ENCODE data around the gene AKT2.

Gene AKT2

GRCh38 chr19:40298026-40298425 lies 12.9 kb upstream of the AKT2 start:
- no peak for DNase-seq

- no peak for DNase-seq
Measured at GRCh38 chr19:40294560-40294959, 9.4 kb upstream of the AKT2 start.

GRCh38 chr19:40286971-40287421 lies 1.9 kb upstream of the AKT2 start:
- DNase-seq = no peak

DNA sequence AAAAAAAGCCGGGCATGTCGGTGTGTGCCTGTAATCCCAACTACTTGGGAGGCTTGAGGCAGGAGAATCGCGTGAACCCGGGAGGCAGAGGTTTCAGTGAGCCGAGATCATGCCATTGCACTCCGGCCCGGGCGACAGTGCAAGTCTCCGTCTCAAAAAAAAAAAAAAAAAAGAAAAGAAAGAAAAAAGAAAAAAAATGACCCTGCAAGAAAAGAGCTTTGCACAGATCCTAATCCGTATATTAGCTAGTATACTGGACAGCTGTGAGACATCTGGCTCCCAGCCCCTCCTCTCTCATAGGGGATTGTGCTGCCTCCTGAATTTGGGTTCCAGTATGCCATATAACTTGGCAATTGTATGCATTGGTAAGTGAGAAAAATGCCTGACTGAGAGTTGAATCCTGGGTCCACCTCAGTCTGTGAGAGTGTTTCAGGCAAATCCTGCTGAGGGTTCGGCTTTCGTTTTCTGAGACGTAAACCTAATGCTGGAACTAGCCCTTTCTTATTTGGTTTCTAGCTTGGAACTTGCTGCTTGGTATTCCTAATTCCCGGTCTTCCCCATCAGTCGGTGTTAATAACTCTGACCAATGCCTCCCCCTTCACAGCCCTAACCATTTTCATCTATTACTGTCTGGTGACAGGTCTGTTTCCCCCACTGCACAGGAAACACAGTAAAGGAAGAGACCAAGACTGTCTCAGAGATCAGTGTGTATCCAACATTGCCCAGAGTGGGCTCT lies 1.3 kb upstream of the AKT2 start:
- DNase-seq = no peak

- peak; percentile 99 for DNase-seq
Measured at GRCh38 chr19:40285353-40286234, 449 bp upstream of the AKT2 start.

DNA sequence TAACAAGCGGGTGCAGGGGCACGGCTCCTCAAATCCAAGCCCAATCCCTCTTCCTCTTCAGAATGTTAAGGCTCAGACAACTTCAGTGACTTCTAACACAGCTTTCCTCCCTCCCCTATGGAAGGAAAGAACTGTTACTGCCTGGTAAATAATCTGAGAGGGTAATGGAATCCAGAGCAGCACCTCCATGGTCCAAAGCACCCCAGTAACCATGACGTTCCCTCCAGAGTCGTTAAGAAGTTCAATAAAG lies 969 bp downstream of the AKT2 start:
- DNase-seq = no peak

DNA sequence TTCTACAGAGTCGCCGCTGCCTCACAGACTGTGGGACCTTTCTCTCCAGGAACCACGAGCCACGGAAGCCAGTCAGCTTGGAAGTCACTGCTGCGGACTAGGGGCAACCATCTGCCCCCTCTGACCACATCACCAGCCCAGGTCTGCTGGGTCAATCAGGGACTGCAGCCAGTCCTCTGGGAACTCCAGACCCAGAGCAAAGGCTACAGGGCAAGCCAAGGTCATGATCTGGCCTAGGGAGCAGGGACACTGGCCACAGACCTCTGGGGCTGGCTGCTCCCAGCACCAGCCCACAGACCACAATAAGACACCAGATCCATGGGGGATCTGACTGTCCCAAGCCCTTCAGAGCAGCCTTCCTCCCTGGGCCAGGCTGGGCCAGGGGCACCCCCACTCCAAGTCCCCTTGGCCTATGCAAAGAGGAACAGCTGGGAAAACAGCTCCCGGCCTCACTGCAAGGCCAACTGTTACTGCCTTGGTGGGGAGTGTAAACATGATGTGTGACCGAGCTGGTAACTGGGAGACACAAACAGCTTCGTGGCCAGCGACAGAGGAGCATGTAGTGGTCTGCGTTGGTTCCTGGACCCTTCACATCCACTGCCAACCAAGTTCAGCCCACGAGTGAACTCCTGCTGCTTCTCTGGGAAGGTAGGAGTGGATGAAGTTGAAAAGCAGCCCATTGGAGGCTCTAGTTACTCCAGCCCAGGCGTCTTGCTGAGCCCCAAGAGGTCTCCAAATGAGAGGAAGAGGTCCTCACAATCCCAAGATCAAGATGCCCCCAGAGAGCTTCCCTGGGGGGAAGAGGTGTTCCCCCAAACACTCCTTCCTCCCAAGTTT lies 1.5 kb downstream of the AKT2 start:
- DNase-seq = no peak

DNA sequence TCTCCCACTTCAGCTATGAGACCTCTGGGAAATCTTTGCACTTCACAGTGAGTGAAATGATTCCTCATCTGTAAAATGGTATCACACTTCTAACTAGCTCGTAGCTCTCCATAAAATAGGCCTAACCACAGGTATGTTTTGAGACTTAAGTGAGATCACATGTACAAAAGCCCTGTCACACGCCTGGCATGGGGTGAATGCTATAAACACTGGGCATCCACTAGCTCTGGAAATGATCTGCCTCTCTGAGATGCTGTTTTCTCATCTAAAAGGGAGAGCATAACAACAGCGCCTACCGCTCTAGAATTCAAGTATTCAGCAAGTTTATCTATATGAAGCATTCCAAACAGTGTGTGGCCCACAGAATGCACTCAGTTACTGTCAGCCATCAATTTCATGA lies 2.2 kb downstream of the AKT2 start:
- DNase-seq = no peak

- DNase-seq = no peak
Measured at GRCh38 chr19:40282209-40282580, 3.0 kb downstream of the AKT2 start.

- no peak for DNase-seq
Measured at GRCh38 chr19:40281381-40282208, 3.5 kb downstream of the AKT2 start.

DNA sequence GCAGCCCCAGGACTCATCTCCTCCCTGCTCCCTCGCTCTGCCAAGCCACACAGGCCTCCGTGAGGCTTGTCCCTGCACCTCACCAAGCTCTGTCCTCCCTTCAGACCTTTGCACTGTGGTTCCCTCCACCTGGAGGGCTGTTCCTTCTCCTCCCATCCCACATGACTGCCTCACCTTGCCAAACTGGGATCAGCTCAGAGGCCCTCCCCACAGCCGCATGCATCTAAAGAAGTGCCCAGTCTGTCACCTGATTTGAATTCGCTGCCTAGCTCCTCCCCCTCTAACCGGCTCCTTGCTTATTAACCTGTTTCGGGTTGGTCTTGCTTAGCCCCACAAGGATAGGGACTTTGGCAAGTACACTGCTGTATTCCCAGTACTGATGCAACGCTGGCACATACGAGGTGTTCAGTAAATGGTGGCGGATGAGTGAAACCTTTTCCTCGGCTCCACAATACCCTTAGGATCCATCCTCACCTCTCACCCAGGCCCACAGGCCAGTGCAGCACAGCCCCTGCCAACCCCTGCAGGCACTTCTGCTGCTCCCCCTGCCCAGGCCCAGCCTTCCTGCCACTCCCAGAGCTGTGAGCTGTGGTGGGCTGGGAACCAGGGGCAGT lies 4.4 kb downstream of the AKT2 start:
- DNase-seq = no peak

DNA sequence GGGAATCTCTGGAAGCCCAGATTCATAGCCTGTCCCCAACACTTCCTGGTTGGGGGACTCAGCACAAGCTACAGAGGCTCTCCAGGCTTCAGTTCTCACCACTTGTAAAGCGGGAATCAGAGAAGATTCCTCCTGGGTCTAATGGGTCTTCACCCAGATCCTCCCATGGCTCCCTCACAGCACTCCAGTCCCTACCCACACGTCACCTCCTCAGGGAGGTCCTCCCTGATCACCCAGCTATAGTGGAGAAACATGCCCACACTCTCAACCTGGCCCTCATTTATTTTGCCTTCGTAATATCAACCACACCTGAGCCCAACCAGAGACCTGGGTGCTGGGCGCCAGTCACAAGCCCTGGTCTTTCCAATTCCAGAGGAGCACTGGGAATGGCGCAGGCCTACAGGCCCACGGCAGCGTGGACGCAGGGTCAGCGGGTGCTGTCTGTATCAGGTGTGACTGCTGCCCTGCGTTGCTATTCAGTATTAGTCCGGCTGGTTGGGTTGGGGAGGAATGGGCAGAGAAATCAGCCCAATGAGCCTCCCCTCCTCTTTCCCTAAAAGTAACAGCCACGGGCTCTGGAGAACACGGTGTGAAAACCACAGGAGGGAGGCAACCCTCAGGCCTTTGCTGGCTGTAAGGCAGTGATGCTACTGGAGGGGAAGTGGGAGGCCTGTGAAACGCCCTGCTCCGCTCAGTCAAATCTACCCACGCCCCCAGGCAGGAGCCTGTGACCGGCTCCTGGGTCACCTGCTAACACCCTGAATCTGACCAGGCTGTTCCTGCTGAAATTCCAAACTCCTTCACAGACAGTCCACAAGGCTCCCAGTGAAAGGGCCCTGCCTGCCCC lies 5.2 kb downstream of the AKT2 start:
- no peak for DNase-seq

DNA sequence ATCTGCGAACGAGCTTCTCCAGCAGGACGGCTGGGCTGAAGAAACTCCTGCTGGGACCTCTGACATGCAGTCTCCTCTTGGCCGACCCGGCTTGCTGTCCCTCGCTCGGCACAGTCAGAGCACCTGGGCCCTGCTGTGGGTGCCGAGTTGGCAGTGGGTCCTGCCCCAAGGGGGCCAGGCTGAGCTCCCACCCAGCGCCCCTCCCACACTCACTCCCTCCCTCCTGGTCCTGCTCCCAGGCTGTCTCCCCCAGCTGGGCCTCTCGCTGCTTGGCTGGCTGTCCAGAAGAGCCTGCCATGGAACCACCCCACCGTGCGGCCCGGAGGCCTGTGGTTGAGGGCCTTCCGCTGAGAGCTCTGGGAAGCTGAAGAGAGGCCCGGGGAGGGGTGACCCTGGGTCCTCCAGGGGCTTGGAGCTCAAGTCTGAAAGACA lies 6.0 kb downstream of the AKT2 start:
- DNase-seq = no peak

DNA sequence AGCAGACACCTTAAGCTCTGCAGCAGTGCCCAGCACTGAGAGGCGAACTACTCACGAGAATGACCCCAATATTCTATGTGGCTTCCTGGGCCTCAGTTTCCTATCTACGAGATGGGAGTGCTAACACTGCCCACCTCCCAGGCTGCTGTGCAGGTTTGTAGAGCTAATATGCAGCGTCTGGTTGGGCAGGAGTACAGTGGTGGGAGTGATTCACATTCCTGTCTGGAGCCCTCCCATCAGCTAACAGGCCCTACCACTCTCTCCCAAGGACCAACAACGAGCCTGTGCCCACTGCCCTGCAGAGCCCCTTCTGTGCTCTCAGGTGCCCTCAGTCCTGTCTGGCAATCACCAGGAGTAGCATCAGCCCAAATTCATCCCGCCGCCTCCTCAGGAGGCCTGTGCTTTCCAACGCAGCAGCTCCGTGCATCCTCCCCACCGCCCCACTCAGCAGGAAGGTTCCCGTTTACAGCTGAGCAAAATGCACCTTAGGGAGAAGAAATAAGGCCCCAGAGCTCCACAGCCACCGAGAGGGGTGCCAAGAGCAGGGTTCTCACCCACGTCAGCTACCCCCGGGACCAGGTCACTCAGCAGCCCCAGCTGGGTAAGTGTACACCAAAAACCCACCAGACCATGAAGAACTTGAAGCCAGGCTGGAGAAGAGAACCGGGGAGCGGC lies 6.6 kb downstream of the AKT2 start:
- no peak for DNase-seq

DNA sequence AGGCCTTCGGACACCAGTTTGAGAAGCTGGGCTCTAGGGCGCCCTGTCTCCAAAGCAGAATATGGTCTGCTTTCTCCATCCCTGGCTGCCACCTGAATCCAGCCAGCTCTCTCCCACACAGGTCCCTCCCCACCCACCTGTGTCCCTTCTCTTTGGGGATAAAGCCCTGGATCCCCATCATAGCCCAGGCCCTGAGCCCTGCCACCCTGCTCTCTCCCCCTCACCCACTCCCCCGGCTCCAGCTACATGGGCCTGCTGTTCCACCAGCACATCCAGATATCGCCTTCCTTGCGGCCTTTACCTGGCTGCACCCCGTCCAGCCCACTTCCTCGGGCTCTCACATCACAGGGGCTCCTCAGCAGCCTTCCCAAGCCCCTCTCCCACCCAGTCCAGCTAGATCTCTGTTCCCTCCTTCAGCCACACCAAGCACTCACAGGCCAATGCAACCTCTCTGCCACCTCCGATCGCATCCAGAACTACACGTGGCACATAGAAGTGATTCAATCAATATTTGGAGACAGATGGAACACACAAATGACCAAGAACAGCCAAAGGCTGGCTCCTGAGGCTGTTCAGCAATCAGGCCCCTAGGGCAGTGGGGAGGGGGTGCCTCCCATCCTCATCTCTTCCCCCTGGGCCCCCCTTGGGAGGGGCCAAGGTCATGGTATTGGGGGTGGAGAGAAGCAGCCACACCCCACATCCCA lies 7.6 kb downstream of the AKT2 start:
- no peak for DNase-seq

- DNase-seq = no peak
Measured at GRCh38 chr19:40274585-40275544, 10.3 kb downstream of the AKT2 start.

DNA sequence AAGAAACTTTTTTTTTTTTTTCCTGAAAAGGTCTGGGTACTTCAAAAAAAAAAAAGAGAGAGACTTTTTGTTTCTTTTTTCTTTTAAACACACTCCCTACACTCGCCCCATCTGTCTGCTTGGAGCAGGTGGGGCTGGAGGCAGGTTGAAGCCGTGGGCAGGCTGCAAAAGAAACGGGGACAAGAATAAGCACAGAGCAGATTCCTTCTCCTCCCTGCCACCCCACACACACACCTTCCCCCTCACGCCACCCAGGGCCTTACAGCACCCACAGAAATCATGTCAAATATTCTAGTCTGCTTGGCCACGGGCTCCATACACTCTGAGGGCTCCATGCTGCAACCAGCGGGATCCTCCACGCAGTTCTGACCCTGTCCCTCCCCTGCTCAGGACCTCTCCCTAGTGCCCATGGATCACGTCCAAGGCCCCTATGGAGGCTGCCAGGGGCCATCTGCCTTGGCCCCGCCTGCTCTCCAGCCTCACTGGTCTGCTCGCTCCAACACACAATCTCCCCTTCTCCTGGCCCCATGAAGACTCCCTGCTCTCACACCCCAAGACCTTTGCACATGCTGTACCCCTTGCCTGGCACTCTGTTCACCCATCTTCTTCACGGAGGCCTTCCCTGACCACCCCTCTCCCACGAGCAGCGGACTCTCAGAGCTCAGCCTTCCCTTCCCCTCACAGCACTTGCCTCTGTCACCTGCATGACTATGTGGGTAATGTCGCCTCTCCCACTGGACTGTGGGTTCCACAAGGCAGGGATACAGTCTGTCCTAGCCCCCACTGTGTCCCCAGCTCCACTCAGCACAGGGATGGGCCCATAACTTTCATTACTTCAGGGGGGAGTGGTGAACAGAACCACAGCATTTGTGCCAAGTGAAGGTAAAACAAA lies 11.4 kb downstream of the AKT2 start:
- DNase-seq = no peak

DNA sequence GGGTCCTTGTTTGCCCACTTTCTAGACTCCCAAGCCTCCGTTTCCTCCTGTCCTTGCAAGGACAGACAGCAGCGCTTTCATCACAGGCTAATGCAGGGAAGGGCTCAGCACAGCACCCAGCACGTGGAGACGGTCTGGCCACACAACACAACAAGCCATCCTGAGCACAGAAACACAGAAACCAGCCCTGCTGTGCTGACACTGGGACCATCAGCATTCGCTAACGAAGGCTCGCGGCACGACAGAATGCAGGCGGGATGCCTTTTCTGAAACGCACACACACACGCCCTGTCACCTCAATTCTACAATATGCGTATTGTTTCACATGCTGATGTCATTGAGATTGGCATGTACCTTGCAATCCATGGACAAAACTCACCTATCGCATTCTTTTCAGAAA lies 12.9 kb downstream of the AKT2 start:
- no peak for DNase-seq
